ENCODE measurements around the gene ZNF662.

ZNF662 gene

GRCh38 chr3:42892807-42893206 is 13.1 kb upstream of the ZNF662 start:
- Histone ChIP-seq H3K27me3 (ENCODE audit: control insufficient read depth, insufficient read depth, low read length) (no peaks in the 10 kb centered on the region), H3K27ac (ENCODE audit: low read length) (no peak overlapping the region), H3K9ac (ENCODE audit: low read length) (no peak overlapping the region), H3K36me3 (ENCODE audit: control insufficient read depth, low read depth, low read length) (no peaks in the 10 kb centered on the region), H3K4me1 (ENCODE audit: control insufficient read depth, low read depth, low read length) (peaks cover 33% of the 10 kb centered on the region), H3K4me3 (ENCODE audit: low read length) (no peak overlapping the region), H3K9me3 (ENCODE audit: control insufficient read depth, low read depth, low read length) (no peaks in the 10 kb centered on the region)

GRCh38 chr3:42894698-42895579 is 11.0 kb upstream of the ZNF662 start:
- Histone ChIP-seq H3K27me3 (ENCODE audit: control insufficient read depth, insufficient read depth, low read length) (no peaks in the 10 kb centered on the region), H3K9ac (ENCODE audit: low read length) (no peak overlapping the region), H3K27ac (ENCODE audit: low read length) (no peak overlapping the region), H3K36me3 (ENCODE audit: control insufficient read depth, low read depth, low read length) (no peaks in the 10 kb centered on the region), H3K4me3 (ENCODE audit: low read length) (no peak overlapping the region), H3K9me3 (ENCODE audit: control insufficient read depth, low read depth, low read length) (no peaks in the 10 kb centered on the region), H3K4me1 (ENCODE audit: control insufficient read depth, low read depth, low read length) (peaks cover 33% of the 10 kb centered on the region)

GRCh38 chr3:42895580-42895868 is 10.4 kb upstream of the ZNF662 start:
- H3K4me1 ChIP-seq (ENCODE audit: control insufficient read depth, low read depth, low read length), result peaks cover 28% of the 10 kb centered on the region
- no peaks in the 10 kb centered on the region for H3K9me3 ChIP-seq (ENCODE audit: control insufficient read depth, low read depth, low read length)
- no peak overlapping the region for H3K9ac ChIP-seq (ENCODE audit: low read length)
- H3K27me3 ChIP-seq (ENCODE audit: control insufficient read depth, insufficient read depth, low read length), result no peaks in the 10 kb centered on the region
- no peak overlapping the region for H3K27ac ChIP-seq (ENCODE audit: low read length)
- H3K36me3 ChIP-seq (ENCODE audit: control insufficient read depth, low read depth, low read length), result no peaks in the 10 kb centered on the region
- no peak overlapping the region for H3K4me3 ChIP-seq (ENCODE audit: low read length)

- H3K9me3 ChIP-seq (ENCODE audit: control insufficient read depth, low read depth, low read length), result no peaks in the 10 kb centered on the region
- H3K27me3 ChIP-seq (ENCODE audit: control insufficient read depth, insufficient read depth, low read length), result no peaks in the 10 kb centered on the region
- no peak overlapping the region for H3K9ac ChIP-seq (ENCODE audit: low read length)
- no peak overlapping the region for H3K4me3 ChIP-seq (ENCODE audit: low read length)
- H3K4me1 ChIP-seq (ENCODE audit: control insufficient read depth, low read depth, low read length), result peaks cover 11% of the 10 kb centered on the region
- no peak overlapping the region for H3K27ac ChIP-seq (ENCODE audit: low read length)
- no peaks in the 10 kb centered on the region for H3K36me3 ChIP-seq (ENCODE audit: control insufficient read depth, low read depth, low read length)
Measured at GRCh38 chr3:42898896-42899675, 6.9 kb upstream of the ZNF662 start.

- Histone ChIP-seq H3K4me1 (ENCODE audit: control insufficient read depth, low read depth, low read length) (peaks cover 7% of the 10 kb centered on the region), H3K27me3 (ENCODE audit: control insufficient read depth, insufficient read depth, low read length) (no peaks in the 10 kb centered on the region), H3K4me3 (ENCODE audit: low read length) (no peak overlapping the region), H3K27ac (ENCODE audit: low read length) (no peak overlapping the region), H3K36me3 (ENCODE audit: control insufficient read depth, low read depth, low read length) (no peaks in the 10 kb centered on the region), H3K9me3 (ENCODE audit: control insufficient read depth, low read depth, low read length) (no peaks in the 10 kb centered on the region), H3K9ac (ENCODE audit: low read length) (no peak overlapping the region)
Measured at GRCh38 chr3:42900226-42901072, 5.5 kb upstream of the ZNF662 start.

GRCh38 chr3:42901073-42901415 is 4.9 kb upstream of the ZNF662 start:
- H3K4me3 ChIP-seq (ENCODE audit: low read length), result no peak overlapping the region
- H3K9ac ChIP-seq (ENCODE audit: low read length), result no peak overlapping the region
- no peak overlapping the region for H3K27ac ChIP-seq (ENCODE audit: low read length)
- no peaks in the 10 kb centered on the region for H3K27me3 ChIP-seq (ENCODE audit: control insufficient read depth, insufficient read depth, low read length)
- H3K4me1 ChIP-seq (ENCODE audit: control insufficient read depth, low read depth, low read length), result peaks cover 1% of the 10 kb centered on the region
- no peaks in the 10 kb centered on the region for H3K9me3 ChIP-seq (ENCODE audit: control insufficient read depth, low read depth, low read length)
- no peaks in the 10 kb centered on the region for H3K36me3 ChIP-seq (ENCODE audit: control insufficient read depth, low read depth, low read length)

GRCh38 chr3:42902257-42902656 is 3.7 kb upstream of the ZNF662 start:
- H3K9ac ChIP-seq (ENCODE audit: low read length), result no peak overlapping the region
- H3K9me3 ChIP-seq (ENCODE audit: control insufficient read depth, low read depth, low read length), result no peaks in the 10 kb centered on the region
- no peaks in the 10 kb centered on the region for H3K4me1 ChIP-seq (ENCODE audit: control insufficient read depth, low read depth, low read length)
- H3K36me3 ChIP-seq (ENCODE audit: control insufficient read depth, low read depth, low read length), result no peaks in the 10 kb centered on the region
- no peak overlapping the region for H3K27ac ChIP-seq (ENCODE audit: low read length)
- no peak overlapping the region for H3K4me3 ChIP-seq (ENCODE audit: low read length)
- H3K27me3 ChIP-seq (ENCODE audit: control insufficient read depth, insufficient read depth, low read length), result no peaks in the 10 kb centered on the region

GRCh38 chr3:42904076-42904475 is 1.9 kb upstream of the ZNF662 start:
- Histone ChIP-seq H3K27ac (ENCODE audit: low read length) (no peak overlapping the region), H3K36me3 (ENCODE audit: control insufficient read depth, low read depth, low read length) (no peaks in the 10 kb centered on the region), H3K4me1 (ENCODE audit: control insufficient read depth, low read depth, low read length) (no peaks in the 10 kb centered on the region), H3K9me3 (ENCODE audit: control insufficient read depth, low read depth, low read length) (no peaks in the 10 kb centered on the region), H3K4me3 (ENCODE audit: low read length) (no peak overlapping the region), H3K9ac (ENCODE audit: low read length) (no peak overlapping the region), H3K27me3 (ENCODE audit: control insufficient read depth, insufficient read depth, low read length) (no peaks in the 10 kb centered on the region)

GRCh38 chr3:42905740-42906069 is 237 bp upstream of the ZNF662 start:
- Histone ChIP-seq H3K27ac (ENCODE audit: low read length) (no peak overlapping the region), H3K4me3 (ENCODE audit: low read length) (no peak overlapping the region), H3K9ac (ENCODE audit: low read length) (no peak overlapping the region), H3K9me3 (ENCODE audit: control insufficient read depth, low read depth, low read length) (no peaks in the 10 kb centered on the region), H3K4me1 (ENCODE audit: control insufficient read depth, low read depth, low read length) (no peaks in the 10 kb centered on the region), H3K36me3 (ENCODE audit: control insufficient read depth, low read depth, low read length) (no peaks in the 10 kb centered on the region), H3K27me3 (ENCODE audit: control insufficient read depth, insufficient read depth, low read length) (no peaks in the 10 kb centered on the region)

- H3K4me3 ChIP-seq (ENCODE audit: low read length), result no peak overlapping the region
- no peaks in the 10 kb centered on the region for H3K4me1 ChIP-seq (ENCODE audit: control insufficient read depth, low read depth, low read length)
- H3K36me3 ChIP-seq (ENCODE audit: control insufficient read depth, low read depth, low read length), result no peaks in the 10 kb centered on the region
- no peak overlapping the region for H3K27ac ChIP-seq (ENCODE audit: low read length)
- H3K9me3 ChIP-seq (ENCODE audit: control insufficient read depth, low read depth, low read length), result no peaks in the 10 kb centered on the region
- H3K27me3 ChIP-seq (ENCODE audit: control insufficient read depth, insufficient read depth, low read length), result no peaks in the 10 kb centered on the region
- no peak overlapping the region for H3K9ac ChIP-seq (ENCODE audit: low read length)
Measured at GRCh38 chr3:42906848-42907183, 874 bp downstream of the ZNF662 start.

- Histone ChIP-seq H3K4me1 (ENCODE audit: control insufficient read depth, low read depth, low read length) (no peaks in the 10 kb centered on the region), H3K9ac (ENCODE audit: low read length) (no peak overlapping the region), H3K27ac (ENCODE audit: low read length) (no peak overlapping the region), H3K36me3 (ENCODE audit: control insufficient read depth, low read depth, low read length) (no peaks in the 10 kb centered on the region), H3K9me3 (ENCODE audit: control insufficient read depth, low read depth, low read length) (peaks cover 3% of the 10 kb centered on the region), H3K4me3 (ENCODE audit: low read length) (no peak overlapping the region), H3K27me3 (ENCODE audit: control insufficient read depth, insufficient read depth, low read length) (no peaks in the 10 kb centered on the region)
Measured at GRCh38 chr3:42908675-42909074, 2.7 kb downstream of the ZNF662 start.

Measured in iPS-18a (cell line).